ENCODE results near the gene FREM3.
A peak's percentile ranks its signal among the peaks of the same experiment; 100 is the strongest.
"Not testable (repeated sequence)": the region's sequence is repeated elsewhere in the genome, so short reads cannot be mapped to it uniquely, and the experiment has no call there.

Gene FREM3

DNA sequence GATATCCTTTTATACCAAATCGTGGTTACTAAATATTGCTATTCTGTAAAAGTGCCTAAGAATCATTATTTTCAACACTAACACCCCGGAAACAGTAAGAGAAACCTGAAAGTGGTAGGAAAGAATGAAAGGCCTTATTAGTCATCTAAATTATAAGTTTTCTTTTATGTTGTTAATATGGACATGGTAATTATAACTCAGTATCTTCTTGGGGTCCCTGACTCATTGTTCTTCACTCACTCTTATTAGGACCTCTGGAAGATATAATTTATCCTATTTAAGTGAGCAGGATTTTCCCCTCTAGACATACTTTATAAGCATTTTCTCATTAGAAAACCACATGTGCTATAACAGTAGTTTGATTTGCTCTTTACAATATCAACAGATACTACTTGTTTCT, 136.0 kb downstream of the FREM3 start:
- DNase-seq, result no peak

GRCh38 chr4:143559757-143560147, 140.7 kb downstream of the FREM3 start:
- no peak for DNase-seq

DNA sequence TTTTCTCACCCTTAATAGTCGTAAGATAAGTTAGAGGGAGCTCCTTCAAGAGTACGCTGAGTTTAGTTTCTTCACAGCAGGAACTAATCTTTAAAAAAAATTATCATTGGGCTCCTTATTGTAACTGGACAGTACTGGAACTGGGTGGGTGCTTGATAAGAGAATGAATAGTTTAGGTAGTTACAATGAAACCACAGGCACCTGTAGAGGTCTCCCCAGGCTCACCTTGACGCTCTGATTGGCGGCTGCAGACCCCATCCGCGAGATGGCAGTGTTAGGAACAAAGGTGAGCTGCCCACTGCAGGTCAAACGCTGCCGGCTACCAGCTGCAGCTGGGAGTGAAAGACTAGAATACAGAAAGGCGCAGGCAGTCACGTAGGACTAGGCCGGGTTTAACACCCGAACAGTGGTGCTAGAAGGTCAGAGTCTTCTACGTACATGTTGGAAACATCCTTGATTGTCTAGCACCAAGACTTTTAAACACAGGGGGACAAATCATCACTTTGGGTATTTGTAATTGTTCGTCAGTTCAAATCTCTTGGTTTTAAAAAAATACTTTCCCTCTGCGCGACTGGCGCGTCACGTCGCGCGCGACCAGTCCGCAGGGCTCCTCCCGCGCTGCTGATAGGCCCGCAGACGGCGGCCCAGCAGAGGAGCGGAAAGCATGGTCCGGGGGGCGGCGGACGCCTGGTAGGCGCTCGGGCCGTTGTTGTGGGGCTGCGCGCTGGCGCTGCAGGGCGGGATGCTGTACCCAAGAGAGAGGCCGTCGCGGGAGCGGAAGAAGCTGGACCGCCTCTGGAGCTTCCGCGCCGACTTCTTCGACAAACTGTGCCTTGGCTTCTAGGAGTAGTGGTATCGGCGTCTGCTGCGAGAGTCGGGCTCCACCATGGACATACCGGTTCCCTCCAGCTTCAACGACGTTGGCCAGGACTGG, 141.4 kb downstream of the FREM3 start:
- peak; percentile 56 to 58 for DNase-seq

GRCh38 chr4:143558286-143558685, 142.2 kb downstream of the FREM3 start:
- no peak for DNase-seq

- DNase-seq, result no peak
These were observed 144.8 kb downstream of the FREM3 start for GRCh38 chr4:143555676-143556075.

DNA sequence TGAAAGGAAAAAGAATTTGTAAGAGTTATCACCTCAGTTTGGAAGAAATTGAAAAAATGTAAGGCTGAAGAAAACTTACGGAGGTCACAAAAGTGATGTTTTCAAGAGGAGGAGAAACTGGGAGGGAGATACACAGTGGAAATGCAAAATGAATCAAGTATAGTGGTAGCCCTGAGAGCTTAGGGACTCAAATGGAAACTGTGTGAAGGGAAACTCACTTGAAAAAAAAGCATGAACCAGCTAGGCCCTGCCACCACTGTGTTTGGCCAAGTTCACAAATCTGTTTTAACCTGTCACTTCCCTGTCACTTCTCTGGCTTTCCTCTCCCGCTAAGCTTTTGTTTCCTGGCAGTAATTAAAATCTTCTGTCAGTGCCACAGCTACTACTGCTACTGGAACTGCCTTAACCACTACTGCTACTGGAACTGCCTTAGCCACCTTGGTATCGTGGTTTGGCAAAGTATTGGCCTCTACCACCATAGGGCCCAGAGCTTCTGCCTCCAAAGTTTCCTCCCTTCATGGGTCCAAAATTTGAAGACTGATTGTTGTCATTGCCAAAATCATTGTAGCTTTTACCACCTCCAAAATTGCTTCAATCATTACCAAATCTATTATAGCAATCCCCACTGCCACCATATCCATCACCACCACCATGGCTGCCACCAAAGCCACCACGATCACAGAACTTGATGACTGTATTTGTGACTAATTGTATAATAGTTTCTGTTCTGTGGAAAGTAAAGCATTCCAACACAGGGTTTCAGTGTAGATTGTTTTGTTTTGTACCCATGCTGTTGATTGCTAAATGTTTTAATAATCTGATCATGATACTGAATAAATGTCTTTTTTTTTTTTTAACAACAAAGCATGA, 145.5 kb downstream of the FREM3 start:
- no peak for DNase-seq

DNA sequence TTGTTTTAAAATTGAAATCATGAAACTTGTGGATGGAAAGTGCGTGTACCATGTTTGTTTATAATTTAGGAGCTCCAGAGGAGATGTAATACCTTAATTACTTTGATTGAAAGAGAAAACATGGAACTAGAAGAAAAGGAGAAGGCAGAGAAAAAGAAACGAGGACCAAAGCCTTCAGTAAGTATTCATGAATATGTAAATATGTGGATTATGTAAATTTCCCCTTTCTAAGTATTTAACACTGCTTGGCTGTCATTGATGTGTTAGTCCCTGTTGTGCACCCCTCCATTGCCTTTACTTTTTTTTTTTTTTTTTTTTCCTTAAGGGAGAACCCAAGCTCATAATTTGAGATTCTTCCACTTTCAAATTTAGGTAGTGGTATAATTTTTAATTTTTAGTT, 150.5 kb downstream of the FREM3 start:
- no peak for DNase-seq

DNA sequence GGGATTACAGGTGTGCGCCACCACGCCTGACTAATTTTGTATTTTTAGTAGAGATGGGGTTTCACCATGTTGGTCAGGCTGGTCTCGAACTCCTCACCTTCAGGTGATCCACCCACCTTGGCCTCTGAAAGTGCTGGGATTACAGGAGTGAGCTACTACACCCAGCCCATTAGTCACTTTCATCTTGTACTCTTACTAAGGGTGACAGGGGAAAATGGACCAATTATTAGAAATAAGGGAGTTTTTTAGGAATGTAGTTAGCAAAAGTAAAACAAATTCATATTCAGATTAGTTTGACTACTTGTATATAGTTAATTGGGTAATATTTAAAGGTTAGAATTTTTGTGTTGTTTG, 160.8 kb downstream of the FREM3 start:
- DNase-seq, result no peak

GRCh38 chr4:143538979-143539669, 161.4 kb downstream of the FREM3 start:
- DNase-seq, result no peak

- no peak for DNase-seq
These were observed 168.5 kb downstream of the FREM3 start for GRCh38 chr4:143531788-143532491.

DNA sequence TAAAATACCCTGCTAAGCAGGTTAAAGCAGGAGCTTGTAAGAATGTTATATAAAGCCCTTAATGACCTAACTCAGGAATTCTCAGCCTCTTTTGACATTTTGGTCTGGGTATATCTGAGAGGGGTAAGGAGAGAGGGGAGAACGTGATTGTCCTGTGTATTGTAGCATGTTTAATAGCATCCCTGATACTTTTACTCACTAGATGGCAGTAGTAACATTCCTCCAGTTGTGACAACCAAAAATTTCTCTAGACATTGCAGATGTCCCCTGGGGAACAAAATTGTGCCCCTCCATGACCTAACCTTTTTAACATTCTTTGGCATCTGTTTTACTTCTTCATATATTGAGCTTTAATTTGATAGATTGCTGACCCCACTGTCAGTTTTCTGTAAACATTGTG, 169.1 kb downstream of the FREM3 start:
- DNase-seq, result no peak

DNA sequence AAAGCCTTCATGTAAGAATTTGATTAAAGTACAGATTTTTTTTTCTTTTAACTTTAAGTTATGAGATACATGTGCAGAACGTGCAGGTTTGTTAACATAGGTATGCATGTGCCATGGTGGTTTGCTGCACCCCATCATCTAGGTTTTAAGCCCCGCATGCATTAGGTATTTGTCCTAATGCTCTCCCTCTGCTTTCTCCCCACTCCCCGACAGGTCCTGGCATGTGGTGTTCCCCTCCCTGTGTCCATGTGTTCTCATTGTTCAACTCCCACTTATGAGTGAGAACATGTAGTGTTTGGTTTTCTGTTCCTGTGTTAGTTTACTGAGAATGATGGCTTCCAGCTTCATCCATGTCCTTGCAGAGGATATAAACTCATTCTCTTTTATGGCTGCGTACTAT, 172.4 kb downstream of the FREM3 start:
- not testable (repeated sequence) for DNase-seq

All from NCI-H1930 (cell line).